HCT116 (cell line): Measurements from ENCODE around the gene NPHP3. TPM values are rescaled to one million over a fixed set of nuclear protein-coding genes. Genes with fewer than 3 reads are reported as not detected.

Experiments
- ATAC-seq: fragments of 200-7000 bp; cut with Tn5 transposase; 2 replicates; pipeline ENCODE4 v1.9.1; 2020; ENCODE audit warnings: mild to moderate bottlenecking, moderate library complexity
- BruUV-seq: library from RNA; stranded (reverse); fragments of 400-500 nt; replicated peaks from 2 replicates; lab custom pipeline; 2021; lab: Mats Ljungman, UMichigan
- CTCF ChIA-PET: fragments of 300-600 bp; sonication (Branson Sonifier 250); formaldehyde crosslinking; loops from one replicate; lab custom pipeline; 2021; ENCODE audit warnings: antibody characterized with exemption; lab: Charles Lee
- POLR2A ChIA-PET: fragments of 300-600, 350-600 bp; sonication (Branson Sonifier 250); formaldehyde crosslinking; loops from one replicate; lab custom pipeline; 2021; ENCODE audit warnings: antibody characterized with exemption; lab: Charles Lee
- RAD21 ChIA-PET, 2 experiments: fragments of 300-600 bp; sonication (Branson Sonifier 250); formaldehyde crosslinking; loops; one replicate each; lab custom pipeline; 2023; ENCODE audit warnings: low total read pairs in 2 of 2; ENCODE audit not compliant: uncharacterized antibody in 2 of 2, unreplicated experiment in 2 of 2, low non-redundant PET in 1 of 2; lab: Charles Lee
- DNase-seq: peaks from one replicate; pipeline ENCODE4 v3.0.0-alpha.2; 2010; ENCODE audit warnings: low read depth, low spot score
- H2AFZ ChIP-seq: fragments of 200-600 bp; shearing (Covaris generic), sonication (generic); 2 replicates; pipeline ENCODE4 v1.6.1; 2017; ENCODE audit warnings: low read depth, mixed run types, mixed read lengths, antibody characterized with exemption, low read length; ENCODE audit not compliant: poor library complexity, severe bottlenecking
- H3K27ac ChIP-seq: 2 replicates; pipeline ENCODE4 v1.5.1; 2012; ENCODE audit warnings: low read depth, low read length
- H3K27me3 ChIP-seq: fragments of 200-600 bp; sonication (generic); 2 replicates; pipeline ENCODE4 v1.6.1; 2016; ENCODE audit warnings: mixed run types, low read length, mixed read lengths; ENCODE audit not compliant: insufficient read depth
- H3K36me3 ChIP-seq, 2 experiments: fragments of 200-500 bp in 1 of 2; fragments of 200-600 bp in 1 of 2; sonication (Bioruptor generic) in 1 of 2; sonication (generic) in 1 of 2; 2 replicates each; pipeline versions ENCODE4 v1.5.1 to v1.6.1; 2014 to 2016; ENCODE audit warnings: low read length in 2 of 2, inconsistent platforms in 1 of 2, mixed read lengths in 1 of 2, mixed run types in 1 of 2; ENCODE audit not compliant: insufficient read depth in 2 of 2, control insufficient read depth in 1 of 2
- H3K4me1 ChIP-seq, 2 experiments: fragments of 200-600 bp in 1 of 2; sonication (generic) in 1 of 2; 2 replicates each; pipeline versions ENCODE4 v1.5.1 to v1.6.1; 2012 to 2017; ENCODE audit warnings: low read length in 2 of 2, inconsistent platforms in 1 of 2, mild to moderate bottlenecking in 1 of 2, mixed read lengths in 1 of 2, mixed run types in 1 of 2, moderate library complexity in 1 of 2; ENCODE audit not compliant: insufficient read depth in 2 of 2, control insufficient read depth in 1 of 2
- H3K4me2 ChIP-seq: fragments of 200-600 bp; sonication (generic); 2 replicates; pipeline ENCODE4 v1.6.1; 2017; ENCODE audit warnings: mixed run types, low read length, mixed read lengths
- H3K4me3 ChIP-seq, 2 experiments: fragments of 200-600 bp in 1 of 2; sonication (generic) in 1 of 2; replicated peaks in 1 of 2; 2 replicates each; pipeline ENCODE4 v1.5.1; 2011 to 2016; ENCODE audit warnings: low read length in 2 of 2, control low read depth in 1 of 2, low read depth in 1 of 2, mild to moderate bottlenecking in 1 of 2, mixed read lengths in 1 of 2, mixed run types in 1 of 2
- H3K79me2 ChIP-seq: fragments of 200-600 bp; sonication (generic); 2 replicates; pipeline ENCODE4 v1.6.1; 2017; ENCODE audit warnings: mild to moderate bottlenecking, mixed run types, low read length, moderate library complexity, mixed read lengths; ENCODE audit not compliant: insufficient read depth
- H3K9ac ChIP-seq: fragments of 200-600 bp; sonication (generic); 2 replicates; pipeline ENCODE4 v1.6.1; 2016; ENCODE audit warnings: low read length, mixed read lengths
- H3K9me2 ChIP-seq: fragments of 200-600 bp; sonication (generic), shearing (Covaris generic); 2 replicates; pipeline ENCODE4 v1.6.1; 2017; ENCODE audit warnings: mixed run types, mild to moderate bottlenecking, moderate library complexity; ENCODE audit not compliant: insufficient read depth
- H3K9me3 ChIP-seq, 2 experiments: fragments of 200-500 bp in 1 of 2; fragments of 200-600 bp in 1 of 2; sonication (Bioruptor generic) in 1 of 2; sonication (generic) in 1 of 2; 2 replicates each; pipeline ENCODE4 v1.6.1; 2014 to 2017; ENCODE audit warnings: low read length in 2 of 2, mixed read lengths in 2 of 2, inconsistent platforms in 1 of 2, low read depth in 1 of 2, mild to moderate bottlenecking in 1 of 2, mixed run types in 1 of 2, moderate library complexity in 1 of 2; ENCODE audit not compliant: control insufficient read depth in 1 of 2, insufficient read depth in 1 of 2
- H4K20me1 ChIP-seq: fragments of 200-600 bp; sonication (generic), shearing (Covaris generic); 2 replicates; pipeline ENCODE4 v1.6.1; 2017; ENCODE audit warnings: mixed run types, mild to moderate bottlenecking, moderate library complexity; ENCODE audit not compliant: insufficient read depth
- ZNF274 ChIP-seq: fragments of 200-500 bp; sonication (Bioruptor generic); IDR thresholded peaks from 2 replicates; pipeline ENCODE4 v1.6.1; 2014; ENCODE audit warnings: mild to moderate bottlenecking, low read depth, low read length, inconsistent platforms
- intact Hi-C: fragments of 100-400 bp; cut with micrococcal nuclease; formaldehyde crosslinking; loops from 2 replicates; pipeline ENCODE4 v1.10.0; 2022
- total RNA-seq: library from RNA; stranded (reverse); gene quantifications from one replicate; pipeline ENCODE4 v1.2.1, GENCODE V29; 2021; ENCODE audit not compliant: unreplicated experiment
- TF ChIP-seq, protein P1 (sequence below): IDR thresholded peaks from 2 replicates; pipeline ENCODE4 v1.6.1; 2011; ENCODE audit warnings: mild to moderate bottlenecking, low read length, moderate library complexity; ENCODE audit not compliant: insufficient replicate concordance; ENCODE audit errors: extremely low read depth
- TF ChIP-seq, protein P2 (sequence below): IDR thresholded peaks from 2 replicates; pipeline ENCODE4 v1.6.1; 2012; ENCODE audit warnings: low read depth

The NPHP3 gene
- total RNA-seq, 1 experiment from 2014 or later: 15.5 TPM

DNA sequence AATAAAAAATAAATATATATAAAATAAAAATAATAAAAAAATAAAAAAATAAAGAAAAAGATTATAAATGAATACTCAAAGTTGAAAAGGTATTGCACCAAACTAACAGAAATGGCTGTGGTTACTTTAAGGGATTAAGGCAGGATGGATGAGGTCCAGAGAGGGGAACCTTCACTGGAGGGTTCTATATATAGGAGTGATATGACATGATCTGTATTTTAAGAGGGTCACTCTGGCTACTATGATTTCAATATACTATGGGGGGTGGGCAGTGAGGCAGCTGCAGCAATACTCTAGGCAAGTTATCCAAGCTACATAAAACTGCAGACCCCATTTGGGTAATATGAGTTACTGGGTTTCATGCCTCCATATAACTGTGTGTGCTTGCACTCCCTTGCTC lies 87.2 kb downstream of the NPHP3 start:
- no peak overlapping the region for H3K4me2 ChIP-seq
- intact Hi-C loops: loop anchor here (5.0 kb wide), 1 partner anchor 283 kb away; no protein-coding TSS in a partner anchor
- ChIA-PET POLR2A (no interaction called here), CTCF (interaction anchor here (1.8 kb wide), 1 partner anchor 99 kb away, joined by 6 read pairs; no protein-coding TSS in a partner anchor), RAD21 (no interaction called here)
- no peaks in the 10 kb centered on the region for H3K9me2 ChIP-seq
- H3K4me3 ChIP-seq: no peak overlapping the region
- no peak overlapping the region for H3K27ac ChIP-seq
- no peaks in the 10 kb centered on the region for H4K20me1 ChIP-seq
- peaks cover 0 to 6% of the 10 kb centered on the region in 2 experiments; a peak in 2 of 4 replicates for H3K4me1 ChIP-seq
- no peak overlapping the region for H2AFZ ChIP-seq
- DNase-seq (no peak), ATAC-seq (no peak)
- no TSS peak for BruUV-seq
- H3K79me2 ChIP-seq: no peaks in the 10 kb centered on the region
- H3K9me3 ChIP-seq: no peaks in the 10 kb centered on the region
- H3K36me3 ChIP-seq: peaks cover 2 to 6% of the 10 kb centered on the region in 2 experiments; a peak in 1 of 4 replicates
- TF ChIP-seq, protein P1, sequence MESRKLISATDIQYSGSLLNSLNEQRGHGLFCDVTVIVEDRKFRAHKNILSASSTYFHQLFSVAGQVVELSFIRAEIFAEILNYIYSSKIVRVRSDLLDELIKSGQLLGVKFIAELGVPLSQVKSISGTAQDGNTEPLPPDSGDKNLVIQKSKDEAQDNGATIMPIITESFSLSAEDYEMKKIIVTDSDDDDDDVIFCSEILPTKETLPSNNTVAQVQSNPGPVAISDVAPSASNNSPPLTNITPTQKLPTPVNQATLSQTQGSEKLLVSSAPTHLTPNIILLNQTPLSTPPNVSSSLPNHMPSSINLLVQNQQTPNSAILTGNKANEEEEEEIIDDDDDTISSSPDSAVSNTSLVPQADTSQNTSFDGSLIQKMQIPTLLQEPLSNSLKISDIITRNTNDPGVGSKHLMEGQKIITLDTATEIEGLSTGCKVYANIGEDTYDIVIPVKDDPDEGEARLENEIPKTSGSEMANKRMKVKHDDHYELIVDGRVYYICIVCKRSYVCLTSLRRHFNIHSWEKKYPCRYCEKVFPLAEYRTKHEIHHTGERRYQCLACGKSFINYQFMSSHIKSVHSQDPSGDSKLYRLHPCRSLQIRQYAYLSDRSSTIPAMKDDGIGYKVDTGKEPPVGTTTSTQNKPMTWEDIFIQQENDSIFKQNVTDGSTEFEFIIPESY: no peak
- TF ChIP-seq, protein P2, sequence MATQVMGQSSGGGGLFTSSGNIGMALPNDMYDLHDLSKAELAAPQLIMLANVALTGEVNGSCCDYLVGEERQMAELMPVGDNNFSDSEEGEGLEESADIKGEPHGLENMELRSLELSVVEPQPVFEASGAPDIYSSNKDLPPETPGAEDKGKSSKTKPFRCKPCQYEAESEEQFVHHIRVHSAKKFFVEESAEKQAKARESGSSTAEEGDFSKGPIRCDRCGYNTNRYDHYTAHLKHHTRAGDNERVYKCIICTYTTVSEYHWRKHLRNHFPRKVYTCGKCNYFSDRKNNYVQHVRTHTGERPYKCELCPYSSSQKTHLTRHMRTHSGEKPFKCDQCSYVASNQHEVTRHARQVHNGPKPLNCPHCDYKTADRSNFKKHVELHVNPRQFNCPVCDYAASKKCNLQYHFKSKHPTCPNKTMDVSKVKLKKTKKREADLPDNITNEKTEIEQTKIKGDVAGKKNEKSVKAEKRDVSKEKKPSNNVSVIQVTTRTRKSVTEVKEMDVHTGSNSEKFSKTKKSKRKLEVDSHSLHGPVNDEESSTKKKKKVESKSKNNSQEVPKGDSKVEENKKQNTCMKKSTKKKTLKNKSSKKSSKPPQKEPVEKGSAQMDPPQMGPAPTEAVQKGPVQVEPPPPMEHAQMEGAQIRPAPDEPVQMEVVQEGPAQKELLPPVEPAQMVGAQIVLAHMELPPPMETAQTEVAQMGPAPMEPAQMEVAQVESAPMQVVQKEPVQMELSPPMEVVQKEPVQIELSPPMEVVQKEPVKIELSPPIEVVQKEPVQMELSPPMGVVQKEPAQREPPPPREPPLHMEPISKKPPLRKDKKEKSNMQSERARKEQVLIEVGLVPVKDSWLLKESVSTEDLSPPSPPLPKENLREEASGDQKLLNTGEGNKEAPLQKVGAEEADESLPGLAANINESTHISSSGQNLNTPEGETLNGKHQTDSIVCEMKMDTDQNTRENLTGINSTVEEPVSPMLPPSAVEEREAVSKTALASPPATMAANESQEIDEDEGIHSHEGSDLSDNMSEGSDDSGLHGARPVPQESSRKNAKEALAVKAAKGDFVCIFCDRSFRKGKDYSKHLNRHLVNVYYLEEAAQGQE: no peak
- TF ChIP-seq ZNF274: no peak
- TF ChIP-seq, all 23 proteins: peak for 0
- H3K27me3 ChIP-seq: no peaks in the 10 kb centered on the region
- no peak overlapping the region for H3K9ac ChIP-seq

Other genes starting within 250 kb of the NPHP3 start
- gene ACKR4, start 125.1 kb downstream of the NPHP3 start, total RNA-seq: 0.12 TPM
- gene ACAD11, start 62.6 kb downstream of the NPHP3 start, total RNA-seq: 12.6 TPM
- gene UBA5, start 62.1 kb downstream of the NPHP3 start, total RNA-seq: 43.7 TPM